ENCODE results near the gene CHRNB1. TPM values are rescaled to one million over a fixed set of nuclear protein-coding genes. Genes with fewer than 3 reads are reported as not detected.

CHRNB1 gene
- total RNA-seq, 4 donors from 2014 or later: 3.0 to 10.9 (median 7.4) TPM

- no peak for TF ChIP-seq CTCF (IDR thresholded peaks at IDR 0.05)
- ATAC-seq (ENCODE audit: low FRiP score): no peak
Observed at GRCh38 chr17:7425316-7425715, 19.5 kb upstream of the CHRNB1 start, which contains the start of gene SPEM2. Gene SPEM2 (plus strand): TSS chr17:7425616. CDS start chr17:7425689, 73 bp downstream.

GRCh38 chr17:7425756-7426155 is 19.1 kb upstream of the CHRNB1 start:
- no peak for TF ChIP-seq CTCF (IDR thresholded peaks at IDR 0.05)
- no peak for ATAC-seq (ENCODE audit: low FRiP score)
- DNase-seq (ENCODE audit: low spot score): no peak

More at GRCh38 chr17:7425316-7425715, 19.5 kb upstream of the CHRNB1 start, which contains the start of gene SPEM2:
- DNase-seq (ENCODE audit: low spot score): no peak

GRCh38 chr17:7426203-7426863 is 18.5 kb upstream of the CHRNB1 start:
- TF ChIP-seq CTCF (IDR thresholded peaks at IDR 0.05): no peak
- DNase-seq (ENCODE audit: low spot score) (no peak), ATAC-seq (ENCODE audit: low FRiP score) (no peak)

- TF ChIP-seq CTCF (IDR thresholded peaks at IDR 0.05): no peak
- no peak for ATAC-seq (ENCODE audit: low FRiP score)
- no peak for DNase-seq (ENCODE audit: low spot score)
Observed at GRCh38 chr17:7426896-7427489, 17.9 kb upstream of the CHRNB1 start.

- TF ChIP-seq CTCF (IDR thresholded peaks at IDR 0.05): no peak
- ATAC-seq (ENCODE audit: low FRiP score) (no peak), DNase-seq (ENCODE audit: low spot score) (no peak)
Observed at GRCh38 chr17:7427549-7427948, 17.3 kb upstream of the CHRNB1 start.

GRCh38 chr17:7428557-7428956 is 16.3 kb upstream of the CHRNB1 start, which contains the start of gene SPEM3:
Gene SPEM3 (plus strand): TSS chr17:7428857. CDS start chr17:7428903, 46 bp downstream.
- ATAC-seq (ENCODE audit: low FRiP score) (no peak), DNase-seq (ENCODE audit: low spot score) (no peak)
- TF ChIP-seq CTCF (IDR thresholded peaks at IDR 0.05): no peak

- ATAC-seq (ENCODE audit: low FRiP score): no peak
- no peak for TF ChIP-seq CTCF (IDR thresholded peaks at IDR 0.05)
- no peak for DNase-seq (ENCODE audit: low spot score)
Observed at GRCh38 chr17:7429722-7430121, 15.1 kb upstream of the CHRNB1 start.

Measured in omental fat pad (tissue), 4 donors.